Suppressor macrophage (primary cell): ENCODE results near the gene CEP104.
A peak's percentile ranks its signal among the peaks of the same experiment; 100 is the strongest.

Experiments
- DNase-seq, 4 experiments: peaks; one replicate each; pipeline ENCODE4 v3.0.0-alpha.2; 2020 to 2022
- total RNA-seq, 17 experiments: gene quantifications; one replicate each; lab custom pipeline; 2026; ENCODE audit warnings: mixed read lengths in 6 of 17, inconsistent platforms in 3 of 17; lab: John Stamatoyannopoulos, UW

Gene CEP104
- 13.2 to 46.9 (median 31.6) reads per million in 17 experiments for total RNA-seq

GRCh38 chr1:3856923-3857790, at the start of gene CEP104, which contains the start of gene DFFB:
Gene CEP104, minus strand, starts transcription at chr1:3857211. Its CDS starts 4,804 bp downstream, at chr1:3852407.
Gene DFFB, plus strand, starts transcription at chr1:3857476. Its CDS starts 128 bp downstream, at chr1:3857604.
- peak; percentile 85 to 94 (median 92) for DNase-seq

DNA sequence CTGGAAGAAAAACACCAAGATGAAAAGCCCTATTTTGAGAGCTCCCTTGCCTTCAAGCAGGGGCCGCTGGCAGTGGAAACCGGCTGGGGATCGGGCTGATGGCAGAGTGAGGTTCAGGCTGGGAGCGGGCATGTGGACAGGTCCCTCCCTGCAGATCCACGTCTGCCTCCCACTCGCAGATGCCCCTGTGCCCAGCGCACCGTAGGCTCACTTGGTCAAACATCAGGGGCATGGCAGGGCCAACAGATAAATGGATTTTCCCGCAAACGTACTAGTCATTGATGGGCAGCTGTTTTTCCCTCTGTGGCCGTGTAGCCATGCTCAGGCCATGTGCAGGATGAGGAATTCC, 49.6 kb upstream of the CEP104 start:
- DNase-seq, result no peak

DNA sequence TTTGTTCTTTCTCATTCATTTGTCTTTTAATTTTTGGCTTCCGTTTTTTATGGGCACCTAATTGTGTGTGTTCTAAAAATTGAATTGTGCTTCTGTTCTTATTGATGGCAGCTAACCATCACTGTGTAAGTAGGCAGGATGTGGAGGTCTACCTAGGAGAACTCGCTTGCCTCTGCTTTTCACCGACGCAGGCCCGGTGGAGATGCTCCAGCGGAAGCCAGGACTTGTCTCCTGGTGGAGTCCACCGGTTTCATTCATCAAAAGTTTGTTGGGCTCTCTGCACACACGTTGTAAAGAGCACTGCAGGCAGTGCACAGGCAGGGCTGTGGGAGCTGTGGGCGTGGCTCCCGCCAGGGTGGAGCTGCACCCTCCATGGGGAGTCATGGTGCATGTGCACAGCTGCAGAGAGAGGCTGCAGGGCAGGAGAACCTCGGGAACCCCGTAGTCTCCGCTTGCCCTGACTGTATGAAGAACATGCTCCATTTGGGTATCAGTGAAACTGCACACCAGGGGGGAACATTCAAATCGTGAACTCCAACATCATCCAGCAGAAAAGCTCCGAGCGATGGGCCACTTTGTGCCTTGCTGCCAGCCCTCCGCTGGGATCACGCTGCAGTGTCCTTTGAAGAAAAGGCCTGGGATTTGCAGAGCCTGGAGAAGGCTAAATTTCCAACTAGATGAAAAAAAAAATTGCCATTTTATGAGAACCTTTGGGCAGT, 49.1 kb upstream of the CEP104 start:
- no peak for DNase-seq

DNA sequence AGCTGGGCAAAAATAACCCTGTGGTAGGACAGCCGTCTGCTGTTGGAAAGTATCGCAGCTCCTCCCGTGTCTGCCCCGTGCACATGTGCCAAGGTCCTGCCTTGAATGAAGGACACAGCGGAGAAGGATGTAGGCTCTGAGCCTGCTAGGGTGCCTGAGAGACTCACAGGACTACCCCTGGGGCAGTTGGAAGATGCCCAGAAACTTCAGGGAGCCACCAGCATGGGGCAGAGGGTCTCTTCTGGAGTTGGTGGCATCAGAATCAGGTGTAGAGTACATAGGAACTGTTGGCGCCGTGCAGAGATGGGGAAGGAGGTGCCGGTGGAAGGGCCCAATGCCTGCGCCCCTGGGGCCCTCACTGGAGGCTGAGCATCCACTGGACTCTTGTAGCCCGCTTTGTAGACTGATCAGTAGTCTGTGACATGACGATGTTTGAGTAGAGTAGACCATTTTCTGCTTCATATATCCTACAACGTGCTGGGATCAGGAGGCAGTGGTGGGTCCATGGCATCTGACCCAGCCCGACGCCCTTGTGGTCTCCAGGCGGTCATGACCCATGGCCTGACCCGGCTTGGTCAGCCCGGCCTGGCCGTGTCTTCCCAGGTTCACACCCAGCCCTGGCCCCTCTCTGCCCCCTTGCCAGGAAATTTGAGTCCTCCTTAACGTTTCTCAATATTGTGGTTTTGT, 48.4 kb upstream of the CEP104 start:
- DNase-seq, result no peak

DNA sequence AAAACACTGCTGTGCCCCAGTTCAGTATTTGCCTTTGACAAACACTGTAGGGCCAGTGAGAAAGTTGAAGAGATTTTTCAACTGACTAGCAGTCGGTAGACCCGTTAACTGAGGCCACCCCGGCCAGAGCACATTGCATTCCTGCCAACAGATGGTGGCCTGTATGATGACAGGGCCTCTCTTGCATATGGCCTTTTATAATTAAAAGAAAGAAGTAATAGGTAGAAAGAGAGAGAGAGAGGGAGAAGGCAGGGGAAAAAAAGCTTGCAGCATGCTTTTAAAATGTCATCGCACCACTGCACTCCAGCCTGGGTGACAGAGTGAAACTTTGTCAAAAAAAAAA, 47.8 kb upstream of the CEP104 start:
- DNase-seq, result no peak

GRCh38 chr1:3904006-3904842, 47.2 kb upstream of the CEP104 start:
- no peak for DNase-seq

DNA sequence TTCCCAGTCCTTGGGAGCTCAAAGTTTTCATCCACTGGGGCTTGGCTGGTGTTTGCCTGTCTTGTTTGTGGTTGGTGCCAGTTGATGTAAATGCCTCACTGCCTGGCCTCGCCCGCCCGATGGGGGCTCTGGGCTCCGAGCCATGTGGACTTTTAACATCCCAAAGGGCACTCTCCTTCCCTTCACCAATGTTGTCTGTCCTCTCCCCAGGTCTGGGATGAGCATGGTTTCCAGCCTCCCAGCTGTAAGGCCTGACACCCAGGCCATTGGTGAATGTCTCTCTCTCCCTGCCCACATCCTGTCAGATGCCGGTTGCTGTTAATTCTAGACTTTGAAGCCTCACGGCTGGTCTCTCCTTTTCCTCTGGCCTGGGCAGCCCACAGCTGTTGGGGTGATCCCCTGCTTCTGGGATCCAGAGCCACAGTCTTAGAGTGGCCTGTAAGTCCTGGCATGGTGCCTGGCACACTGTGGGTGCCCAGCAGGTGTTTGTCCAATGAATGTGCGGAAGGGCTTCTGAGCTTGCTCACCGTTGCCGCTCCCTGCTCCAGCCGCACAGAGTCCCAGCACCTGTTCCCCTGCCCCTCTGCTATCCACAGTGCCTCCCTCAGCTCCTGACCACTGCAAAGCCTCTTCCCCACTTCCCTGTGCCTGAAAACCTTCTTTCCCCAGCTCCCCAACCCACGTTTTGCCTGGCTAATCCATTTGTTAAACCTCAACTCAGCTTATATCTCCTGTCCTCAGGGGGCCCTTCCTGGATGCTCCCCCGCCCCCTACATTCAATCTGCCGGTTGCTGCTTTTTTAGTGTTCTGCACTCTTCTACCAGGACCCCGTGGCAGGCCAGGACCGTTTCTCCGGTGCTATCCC, 46.4 kb upstream of the CEP104 start:
- no peak for DNase-seq

DNA sequence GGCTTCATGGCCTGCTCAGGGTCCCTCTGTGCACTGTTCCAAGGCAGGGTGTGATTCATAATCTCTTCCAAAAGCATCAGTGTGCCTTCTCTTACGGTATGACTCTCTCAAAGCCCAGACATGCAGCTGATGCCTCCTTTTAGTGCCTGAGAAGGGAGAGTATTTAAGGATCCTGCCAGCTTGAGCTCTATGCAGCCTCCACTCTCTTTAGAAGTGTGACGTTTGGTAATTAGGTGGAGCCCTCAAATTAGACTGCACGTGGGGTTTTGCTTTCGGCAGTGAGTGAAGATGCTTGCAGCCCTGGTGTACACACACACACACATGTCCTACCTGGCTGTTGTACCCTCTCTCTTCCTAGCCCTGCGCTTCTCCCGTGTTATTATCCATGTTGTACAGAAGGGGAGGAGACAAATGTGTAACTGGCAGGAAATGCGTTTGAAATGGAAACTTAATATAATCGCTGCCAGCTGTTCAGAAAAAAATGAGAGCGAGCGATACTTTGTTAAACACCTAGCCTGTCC, 45.6 kb upstream of the CEP104 start:
- no peak for DNase-seq

DNA sequence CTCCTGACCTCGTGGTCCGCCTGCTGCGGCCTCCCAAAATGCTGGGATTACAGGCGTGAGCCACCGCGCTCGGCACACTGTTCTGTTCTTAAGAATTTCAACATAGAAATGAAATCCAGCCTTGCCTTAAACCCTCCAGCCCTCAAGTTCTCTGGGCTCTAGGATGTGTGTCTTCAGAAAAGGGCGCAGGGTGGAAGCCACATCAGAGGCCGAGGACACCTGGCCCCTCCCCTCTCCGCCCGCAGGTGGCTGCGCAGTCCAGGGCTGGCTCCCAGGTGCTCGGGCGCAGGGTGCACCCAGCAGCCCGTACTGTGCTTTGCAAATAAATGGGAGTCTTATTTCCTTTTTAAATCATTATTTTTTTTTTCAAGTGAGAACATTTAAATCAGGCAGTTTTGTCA, 45.1 kb upstream of the CEP104 start:
- DNase-seq, result no peak

DNA sequence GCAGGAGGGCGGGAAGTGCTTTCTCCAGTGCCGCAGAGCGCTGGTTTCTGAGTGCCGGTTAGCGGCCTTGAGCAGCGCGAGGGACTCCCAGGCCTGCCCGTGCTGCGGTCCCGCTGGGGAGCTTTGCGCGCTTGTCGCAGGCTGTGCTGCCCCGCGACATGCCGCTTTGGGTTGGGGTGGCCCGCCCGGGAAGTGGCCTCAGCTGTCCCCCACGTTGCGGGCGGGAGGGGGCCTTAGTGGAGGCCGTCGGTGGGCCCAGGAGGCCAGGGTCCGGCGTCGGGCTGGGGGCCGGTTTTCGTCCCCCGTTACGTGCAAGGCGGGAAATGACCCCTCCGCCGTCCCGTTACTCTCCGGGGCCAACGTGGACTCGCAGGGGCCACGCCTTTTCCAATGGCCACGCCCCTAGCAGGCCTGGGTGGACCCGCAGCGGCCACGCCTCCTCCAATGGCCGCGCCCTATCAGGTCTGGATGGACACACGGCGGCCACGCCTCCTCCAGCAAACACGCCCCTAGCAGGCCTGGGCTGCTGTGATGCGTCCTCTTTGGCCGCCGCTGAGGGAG, 44.0 kb upstream of the CEP104 start:
- DNase-seq, result peak; percentile 99 to 100 (median 99)

- peak; percentile 97 to 98 (median 98) for DNase-seq
Observed at GRCh38 chr1:3900150-3900968, 43.3 kb upstream of the CEP104 start, which contains the start of gene C1orf174. Gene C1orf174, minus strand, starts transcription at chr1:3900272. Its CDS starts 86 bp downstream, at chr1:3900186.

DNA sequence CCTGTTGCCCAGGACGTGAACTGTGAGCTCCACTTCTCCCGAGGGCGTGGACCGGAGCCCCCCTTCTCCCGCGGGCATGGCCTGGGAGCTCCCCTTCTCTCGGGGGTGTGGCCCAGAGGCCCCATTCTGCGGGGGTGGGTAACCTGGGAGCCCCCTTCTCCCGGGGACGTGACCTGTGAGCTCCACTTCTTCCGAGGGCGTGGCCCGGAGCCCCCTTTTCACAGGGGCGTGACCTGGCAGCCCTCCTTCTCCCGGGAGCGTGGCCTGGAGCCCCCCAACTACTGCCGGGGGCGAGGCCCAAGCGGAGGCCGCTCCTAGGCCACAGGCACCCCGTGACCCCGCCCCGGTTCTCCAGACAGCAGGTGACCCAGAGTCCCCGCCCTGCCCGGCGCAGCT, 42.7 kb upstream of the CEP104 start:
- DNase-seq, result peak in 1 of 4 experiments; percentile 15

DNA sequence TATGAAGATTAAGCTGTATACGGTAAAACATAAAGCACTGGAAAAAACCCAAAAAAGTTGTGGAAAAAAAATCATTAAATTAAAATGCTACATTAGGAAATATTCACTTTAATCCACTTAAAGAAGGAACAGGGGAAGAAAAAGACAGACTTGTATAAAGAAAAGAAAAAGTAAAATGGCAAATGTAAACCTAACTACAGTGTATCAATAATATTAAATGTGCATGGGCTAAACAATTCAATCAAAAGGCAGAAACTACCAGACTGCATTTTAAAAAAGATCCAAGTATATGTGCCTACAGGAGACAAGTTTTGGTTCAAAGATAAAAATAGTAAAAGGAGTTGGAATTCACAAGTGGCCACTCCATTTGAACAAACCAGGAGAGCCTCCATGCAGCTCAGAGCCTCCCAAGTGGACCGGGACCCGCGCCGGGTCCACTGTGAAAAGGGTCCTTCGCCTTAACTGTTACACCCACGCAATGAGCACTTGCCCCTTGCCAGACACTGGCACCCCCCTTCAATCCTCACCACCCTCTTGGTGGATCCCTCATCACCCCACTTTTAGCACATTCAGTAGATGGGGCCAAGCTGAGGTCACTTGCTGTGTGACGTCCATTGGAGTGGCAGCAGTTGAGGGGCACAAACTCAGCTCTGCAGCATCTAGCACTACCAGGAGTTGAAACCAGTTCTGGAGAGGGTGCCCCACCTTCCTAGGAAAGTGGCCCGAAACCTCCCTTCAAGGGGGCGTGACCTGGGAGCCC, 42.2 kb upstream of the CEP104 start:
- peak in 3 of 4 experiments; percentile 23 to 44 (median 38) for DNase-seq

DNA sequence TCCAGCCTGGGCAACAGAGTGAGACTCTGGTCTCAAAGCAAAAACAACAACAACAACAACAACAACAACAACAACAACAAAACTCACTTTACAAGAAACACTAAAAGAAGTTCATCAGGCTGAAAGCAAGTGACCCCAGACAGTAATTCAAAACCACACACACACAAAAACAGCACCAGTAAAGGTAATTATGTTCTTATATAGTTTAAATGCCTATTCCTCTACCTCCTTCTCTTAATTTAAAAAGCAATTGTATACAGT, 41.4 kb upstream of the CEP104 start:
- DNase-seq, result no peak

GRCh38 chr1:3896396-3897000, 39.5 kb upstream of the CEP104 start:
- peak in 3 of 4 experiments; percentile 11 to 21 (median 15) for DNase-seq

DNA sequence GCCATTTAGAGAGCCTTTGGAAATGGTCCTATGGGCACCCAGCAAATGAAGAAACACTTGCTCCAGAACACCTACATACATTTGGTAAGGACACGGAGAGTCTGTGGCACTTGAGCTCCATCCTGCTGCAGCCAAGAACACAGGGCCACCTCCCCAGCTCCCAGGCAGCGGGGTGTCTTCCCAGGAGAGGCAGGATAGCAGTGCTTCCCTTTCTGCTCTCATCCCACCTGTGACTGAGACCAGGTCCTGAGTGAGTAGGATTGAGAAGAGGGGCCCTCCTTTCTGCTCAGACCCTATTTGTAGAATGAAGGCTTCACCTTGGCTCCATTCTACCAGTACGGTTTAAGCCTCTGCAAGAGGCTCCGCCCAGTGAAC, 38.9 kb upstream of the CEP104 start:
- DNase-seq, result no peak

- DNase-seq, result no peak
Observed at GRCh38 chr1:3895279-3895950, 38.4 kb upstream of the CEP104 start.

DNA sequence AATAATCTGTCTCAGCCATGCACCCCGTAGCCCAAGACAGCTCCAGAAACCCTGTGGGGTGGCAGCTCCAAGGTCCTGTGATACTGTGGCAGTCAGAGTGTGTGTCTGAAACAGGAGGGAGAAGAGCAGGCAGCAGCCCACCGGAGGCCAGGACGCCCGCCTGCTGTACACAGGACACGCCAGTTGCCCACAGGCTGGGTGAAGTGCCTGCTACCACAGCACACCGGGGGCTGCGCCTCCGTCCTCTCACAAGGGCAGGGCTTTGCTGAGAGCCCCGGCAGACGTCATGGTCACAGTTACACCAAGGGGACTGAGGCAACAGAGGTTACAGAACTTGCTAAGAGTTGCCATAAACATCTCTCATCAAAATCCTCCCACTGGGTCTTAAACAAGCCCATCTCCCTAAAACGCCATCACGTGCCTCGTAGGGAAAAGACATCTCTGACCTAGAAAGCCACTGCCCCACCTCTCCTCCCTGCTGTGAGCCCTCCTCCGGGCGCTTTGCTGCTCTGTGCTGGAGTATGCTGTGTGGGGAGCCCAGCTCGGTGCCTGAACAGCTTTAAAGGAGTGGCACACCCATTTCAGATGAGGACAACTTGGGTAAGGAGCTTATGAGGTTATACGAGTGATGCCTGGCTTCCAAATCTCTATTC, 37.7 kb upstream of the CEP104 start:
- no peak for DNase-seq
